ENCODE measurements around the gene CPD. TPM values are rescaled to one million over a fixed set of nuclear protein-coding genes. Genes with fewer than 3 reads are reported as not detected.
"Not testable (repeated sequence)": the region's sequence is repeated elsewhere in the genome, so short reads cannot be mapped to it uniquely, and the experiment has no call there.

The CPD gene
- total RNA-seq, 4 donors from 2014 or later: 54.6 to 144 (median 104) TPM

DNA sequence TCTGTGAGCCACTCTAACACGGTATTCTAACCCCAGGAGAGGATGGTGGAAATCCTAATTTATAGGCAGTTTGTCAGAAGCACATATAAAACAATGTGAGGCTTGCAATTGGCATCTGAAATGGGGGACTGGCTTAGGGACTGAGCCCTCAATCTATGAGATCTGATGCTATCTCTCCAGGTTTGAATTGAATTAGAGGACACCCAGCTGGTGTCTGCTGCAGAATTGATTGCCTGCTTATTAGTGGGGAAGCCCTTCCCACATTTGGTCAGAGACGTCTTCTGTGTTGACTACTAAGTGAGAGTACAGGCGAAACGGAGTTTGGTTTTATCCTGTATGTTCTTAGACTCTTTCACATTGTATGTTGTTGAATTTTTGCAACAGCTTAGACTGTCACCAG lies 31.2 kb upstream of the CPD start:
- Histone ChIP-seq H3K27me3 (no peaks in the 10 kb centered on the region), H3K4me3 (no peak overlapping the region), H3K9me3 (no peaks in the 10 kb centered on the region), H3K4me1 (no peaks in the 10 kb centered on the region), H3K27ac (no peak overlapping the region), H3K36me3 (no peaks in the 10 kb centered on the region)
- no peak for TF ChIP-seq POLR2A (IDR thresholded peaks at IDR 0.05)
- TF ChIP-seq, protein P1, sequence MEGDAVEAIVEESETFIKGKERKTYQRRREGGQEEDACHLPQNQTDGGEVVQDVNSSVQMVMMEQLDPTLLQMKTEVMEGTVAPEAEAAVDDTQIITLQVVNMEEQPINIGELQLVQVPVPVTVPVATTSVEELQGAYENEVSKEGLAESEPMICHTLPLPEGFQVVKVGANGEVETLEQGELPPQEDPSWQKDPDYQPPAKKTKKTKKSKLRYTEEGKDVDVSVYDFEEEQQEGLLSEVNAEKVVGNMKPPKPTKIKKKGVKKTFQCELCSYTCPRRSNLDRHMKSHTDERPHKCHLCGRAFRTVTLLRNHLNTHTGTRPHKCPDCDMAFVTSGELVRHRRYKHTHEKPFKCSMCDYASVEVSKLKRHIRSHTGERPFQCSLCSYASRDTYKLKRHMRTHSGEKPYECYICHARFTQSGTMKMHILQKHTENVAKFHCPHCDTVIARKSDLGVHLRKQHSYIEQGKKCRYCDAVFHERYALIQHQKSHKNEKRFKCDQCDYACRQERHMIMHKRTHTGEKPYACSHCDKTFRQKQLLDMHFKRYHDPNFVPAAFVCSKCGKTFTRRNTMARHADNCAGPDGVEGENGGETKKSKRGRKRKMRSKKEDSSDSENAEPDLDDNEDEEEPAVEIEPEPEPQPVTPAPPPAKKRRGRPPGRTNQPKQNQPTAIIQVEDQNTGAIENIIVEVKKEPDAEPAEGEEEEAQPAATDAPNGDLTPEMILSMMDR (IDR thresholded peaks at IDR 0.05): no peak
- no peak for DNase-seq
- intact Hi-C loops (cut with DNase I; ENCODE audit: low total_unique reads): no loop called here

DNA sequence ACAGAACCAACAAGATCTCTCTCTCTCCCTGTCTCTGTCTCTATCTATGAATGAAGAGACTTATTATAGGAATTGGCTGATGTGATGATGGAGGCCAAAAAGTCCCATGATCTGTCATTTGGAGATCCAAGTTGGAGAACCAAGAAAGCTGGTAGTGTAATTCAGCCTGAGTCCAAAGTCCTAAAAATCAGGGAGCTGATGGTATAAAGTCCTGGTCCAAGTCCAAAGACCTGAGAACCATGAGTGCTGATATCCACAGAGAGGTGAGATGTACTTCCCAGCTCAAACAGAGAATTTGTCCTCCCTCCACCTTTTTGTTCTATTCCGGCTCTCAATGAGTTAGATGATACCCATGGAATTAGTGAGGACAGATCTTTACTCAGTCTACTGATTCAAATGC lies 29.5 kb upstream of the CPD start:
- H3K27ac ChIP-seq: no peak overlapping the region
- H3K4me1 ChIP-seq: no peaks in the 10 kb centered on the region
- H3K9me3 ChIP-seq: no peaks in the 10 kb centered on the region
- H3K36me3 ChIP-seq: no peaks in the 10 kb centered on the region
- intact Hi-C loops (cut with DNase I; ENCODE audit: low total_unique reads): no loop called here
- H3K27me3 ChIP-seq: no peaks in the 10 kb centered on the region
- TF ChIP-seq, protein P1 (IDR thresholded peaks at IDR 0.05): no peak
- TF ChIP-seq POLR2A (IDR thresholded peaks at IDR 0.05): no peak
- H3K4me3 ChIP-seq: no peak overlapping the region
- no peak for DNase-seq

DNA sequence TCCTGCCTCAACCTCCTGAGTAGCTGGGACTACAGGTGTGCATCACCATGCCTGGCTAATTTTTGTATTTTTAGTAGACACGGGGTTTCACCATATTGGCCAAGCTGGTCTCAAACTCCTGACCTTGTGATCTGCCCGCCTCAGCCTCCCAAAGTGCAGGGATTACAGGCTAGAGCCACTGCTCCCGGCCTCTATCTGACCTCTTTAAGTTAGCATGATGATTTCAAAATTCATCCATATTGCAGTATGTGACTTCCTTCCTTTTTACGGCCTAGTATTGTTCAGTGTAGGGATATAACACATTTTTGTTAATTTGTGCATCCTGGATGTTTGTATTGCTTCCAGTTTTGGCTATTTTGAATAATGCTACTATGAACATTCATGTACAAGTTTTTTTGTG lies 27.5 kb upstream of the CPD start:
- DNase-seq; H3K27ac ChIP-seq; intact Hi-C loops (cut with DNase I; ENCODE audit: low total_unique reads); H3K36me3 ChIP-seq; H3K4me3 ChIP-seq; H3K27me3 ChIP-seq; H3K4me1 ChIP-seq; H3K9me3 ChIP-seq: not testable (repeated sequence)

DNA sequence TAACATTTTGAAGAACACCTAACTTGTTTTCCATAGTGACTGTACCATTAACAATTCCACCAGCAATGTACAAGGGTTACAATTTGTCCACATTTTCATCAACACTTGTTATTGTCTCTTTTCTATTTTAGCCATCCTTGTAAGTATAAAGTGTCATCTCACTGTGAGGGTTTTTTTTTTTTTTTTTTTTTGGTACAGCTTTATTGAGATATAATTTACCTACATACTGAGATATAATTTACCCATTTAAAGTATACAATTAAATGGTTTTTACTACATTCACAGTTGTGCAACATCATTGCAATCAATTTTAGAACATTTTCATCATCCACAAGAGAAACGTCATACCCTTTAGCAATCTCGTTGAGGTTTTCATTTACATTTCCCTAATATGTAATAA lies 27.0 kb upstream of the CPD start:
- H3K27ac ChIP-seq: no peak overlapping the region
- no peaks in the 10 kb centered on the region for H3K9me3 ChIP-seq
- H3K36me3 ChIP-seq: no peaks in the 10 kb centered on the region
- TF ChIP-seq POLR2A (IDR thresholded peaks at IDR 0.05): no peak
- TF ChIP-seq, protein P1 (IDR thresholded peaks at IDR 0.05): no peak
- H3K4me1 ChIP-seq: no peaks in the 10 kb centered on the region
- H3K4me3 ChIP-seq: no peak overlapping the region
- intact Hi-C loops (cut with DNase I; ENCODE audit: low total_unique reads): no loop called here
- DNase-seq: no peak
- H3K27me3 ChIP-seq: no peaks in the 10 kb centered on the region

DNA sequence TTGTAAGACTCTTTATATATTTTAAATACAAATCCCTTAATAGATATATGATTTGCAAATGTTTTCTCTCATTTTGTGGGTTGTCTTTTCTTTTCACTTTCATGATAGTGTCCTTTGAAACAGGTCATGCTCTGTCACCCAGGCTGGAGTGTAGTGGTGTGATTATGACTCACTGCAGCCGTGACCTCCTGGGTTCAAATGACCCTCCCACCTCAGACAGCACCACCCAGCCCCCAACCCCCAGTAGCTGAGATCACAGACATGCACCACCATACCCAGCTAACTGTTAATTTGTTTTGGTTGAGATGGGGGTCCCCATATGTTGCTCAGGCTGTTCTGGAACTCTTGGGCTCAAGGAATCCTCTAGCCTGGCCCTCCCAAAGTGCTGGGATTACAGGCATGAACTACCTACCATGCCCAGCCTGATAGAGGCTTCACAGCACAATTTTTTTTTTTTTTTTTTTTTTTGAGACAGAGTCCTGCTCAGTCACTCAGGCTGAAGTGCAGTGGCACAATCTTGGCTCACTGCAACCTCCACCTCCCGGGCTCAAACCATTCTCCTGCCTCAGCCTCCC lies 26.4 kb upstream of the CPD start:
- H3K36me3 ChIP-seq: no peaks in the 10 kb centered on the region
- no peaks in the 10 kb centered on the region for H3K27me3 ChIP-seq
- H3K27ac ChIP-seq: no peak overlapping the region
- no peaks in the 10 kb centered on the region for H3K9me3 ChIP-seq
- DNase-seq: no peak
- TF ChIP-seq POLR2A (IDR thresholded peaks at IDR 0.05): no peak
- TF ChIP-seq, protein P1 (IDR thresholded peaks at IDR 0.05): no peak
- no peak overlapping the region for H3K4me3 ChIP-seq
- intact Hi-C loops (cut with DNase I; ENCODE audit: low total_unique reads): no loop called here
- H3K4me1 ChIP-seq: no peaks in the 10 kb centered on the region

DNA sequence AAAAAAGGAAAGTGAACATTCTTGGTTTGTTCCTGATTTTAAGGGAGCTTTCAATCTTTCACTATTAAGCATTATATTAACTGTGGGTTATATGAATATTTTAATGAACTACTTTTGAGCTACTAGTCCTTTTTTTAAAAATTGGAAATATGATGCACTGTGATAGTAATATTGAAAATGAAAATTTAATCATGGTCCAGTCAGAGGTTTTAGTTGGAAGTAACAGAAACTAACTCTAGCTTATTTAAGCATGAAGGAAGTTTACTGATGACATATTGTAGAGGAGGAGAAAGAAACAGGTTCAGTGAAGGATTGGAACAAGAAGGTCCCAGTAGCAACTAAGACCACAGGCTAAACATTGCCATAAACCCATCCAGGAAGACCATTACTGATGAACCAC lies 24.0 kb upstream of the CPD start:
- TF ChIP-seq, protein P1 (IDR thresholded peaks at IDR 0.05): no peak
- no peak for TF ChIP-seq POLR2A (IDR thresholded peaks at IDR 0.05)
- no peaks in the 10 kb centered on the region for H3K27me3 ChIP-seq
- intact Hi-C loops (cut with DNase I; ENCODE audit: low total_unique reads): no loop called here
- H3K27ac ChIP-seq: no peak overlapping the region
- no peaks in the 10 kb centered on the region for H3K36me3 ChIP-seq
- no peak for DNase-seq
- H3K4me1 ChIP-seq: no peaks in the 10 kb centered on the region
- no peak overlapping the region for H3K4me3 ChIP-seq
- H3K9me3 ChIP-seq: no peaks in the 10 kb centered on the region

All from uterus (tissue), 4 donors.